GF-D8 (cell line): Measurements from ENCODE around the gene SLC9A4.
"Not testable (repeated sequence)": the region's sequence is repeated elsewhere in the genome, so short reads cannot be mapped to it uniquely, and the experiment has no call there.

Experiments
- DNase-seq: peaks from one replicate; lab custom pipeline; 2025; lab: John Stamatoyannopoulos, UW

SLC9A4 gene

GRCh38 chr2:102550151-102550550 is 77.1 kb downstream of the SLC9A4 start:
- DNase-seq, result no peak

DNA sequence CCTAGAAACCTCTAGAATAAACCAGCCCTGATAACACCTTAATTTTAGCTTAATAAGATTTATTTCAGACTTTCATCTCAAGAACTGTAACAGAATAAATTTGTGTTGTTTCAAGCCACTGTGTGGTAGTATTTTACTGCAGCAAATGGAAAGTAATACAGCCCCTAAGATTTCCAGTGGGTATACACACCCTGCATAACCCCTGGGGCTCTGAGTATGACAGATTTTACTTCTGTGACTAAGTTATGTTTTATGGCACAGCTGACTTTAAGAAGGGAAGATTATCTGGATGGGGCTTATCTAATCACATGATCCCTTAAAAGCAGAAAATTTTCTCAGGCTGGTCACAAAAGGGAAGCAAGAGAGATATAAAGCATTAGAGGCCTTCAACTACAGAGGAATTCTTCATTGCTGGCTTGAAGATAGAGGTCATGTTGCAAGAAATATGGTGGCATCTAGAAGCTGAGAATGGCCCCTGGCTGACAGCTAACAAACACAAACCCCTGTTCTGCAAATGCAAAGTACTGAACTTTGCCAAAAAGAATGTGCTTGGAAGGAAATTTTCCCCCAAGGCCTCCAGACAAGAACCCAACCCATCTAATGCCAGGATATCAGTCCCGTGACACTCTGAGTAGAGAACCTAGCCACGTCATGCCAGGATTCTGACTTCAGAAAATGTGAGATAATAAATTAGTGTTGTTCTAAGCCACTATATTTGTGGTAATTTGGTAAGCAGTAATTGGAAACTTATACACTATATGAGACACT is 78.5 kb downstream of the SLC9A4 start:
- no peak for DNase-seq

DNA sequence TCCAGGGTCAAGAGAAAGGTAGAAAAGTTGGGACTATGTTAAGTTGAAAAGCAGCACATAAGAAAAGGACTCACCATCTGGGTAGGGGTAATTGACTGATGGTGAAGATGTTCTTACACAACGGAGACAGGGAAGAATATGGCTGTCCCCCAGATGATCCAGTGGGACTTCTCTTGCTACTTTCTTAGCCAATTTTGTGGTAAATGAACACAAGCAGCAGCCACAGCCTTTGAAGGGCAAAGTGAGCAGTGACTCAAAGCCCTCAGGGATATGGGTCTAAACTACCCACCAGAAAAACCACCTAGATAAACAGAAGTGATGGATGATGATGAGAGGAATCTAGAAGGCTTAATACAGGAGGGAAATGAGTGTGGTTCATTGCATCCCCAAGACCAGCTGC is 80.6 kb downstream of the SLC9A4 start:
- DNase-seq, result no peak

DNA sequence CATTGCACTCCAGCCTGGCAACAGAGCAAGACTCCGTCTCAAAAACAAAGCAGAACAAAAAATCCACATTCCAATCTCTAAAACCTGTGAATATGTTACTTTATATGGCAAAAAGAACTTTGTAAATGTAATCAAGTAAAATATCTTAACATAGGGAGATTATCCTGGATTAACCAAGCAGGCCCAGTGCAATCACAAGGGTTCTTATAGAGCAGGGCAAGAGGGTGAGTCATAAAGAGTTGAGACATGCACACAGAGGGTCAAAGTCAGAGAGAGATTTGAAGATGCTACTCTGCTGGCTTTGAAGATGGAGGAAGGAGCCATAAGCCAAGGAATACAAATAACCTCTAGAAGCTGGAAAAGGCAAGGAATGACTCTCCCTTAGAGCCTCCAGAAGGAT is 85.4 kb downstream of the SLC9A4 start:
- no peak for DNase-seq

DNA sequence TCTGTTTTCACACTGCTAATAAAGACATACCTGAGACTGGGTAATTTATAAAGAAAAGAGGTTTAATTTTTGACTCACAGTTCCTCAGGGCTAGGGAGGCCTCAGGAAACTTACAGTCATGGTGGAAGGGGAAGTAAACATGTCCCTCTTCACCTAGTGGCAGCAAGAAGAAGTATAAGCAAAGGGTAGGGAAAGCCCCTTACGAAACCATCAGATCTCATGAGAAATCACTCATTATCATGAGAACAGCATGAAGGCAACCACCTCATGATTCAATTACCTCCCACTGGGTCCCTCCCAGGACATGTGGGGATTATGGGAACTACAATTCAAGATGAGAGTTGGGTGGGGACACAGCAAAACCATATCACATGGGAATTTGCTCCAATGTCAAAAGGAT is 89.5 kb downstream of the SLC9A4 start:
- not testable (repeated sequence) for DNase-seq

DNA sequence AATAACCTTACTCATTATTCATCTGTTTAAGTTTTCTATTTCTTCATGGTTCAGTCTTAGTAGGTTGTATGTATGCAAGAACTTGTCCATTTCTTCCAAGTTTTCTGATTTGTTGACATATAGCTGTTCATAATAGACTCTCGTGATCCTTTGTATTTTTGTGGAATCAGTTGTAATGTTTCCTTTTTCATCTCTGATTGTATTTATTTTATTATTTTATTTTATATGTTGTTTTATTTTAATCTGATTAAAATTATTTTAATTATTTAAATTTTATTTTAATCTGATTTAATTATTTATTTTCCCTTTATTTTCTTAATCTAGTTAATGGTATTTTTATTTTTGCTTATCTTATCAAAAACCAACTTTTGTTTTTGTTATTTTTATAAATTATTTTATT is 102.9 kb downstream of the SLC9A4 start:
- DNase-seq, result no peak

DNA sequence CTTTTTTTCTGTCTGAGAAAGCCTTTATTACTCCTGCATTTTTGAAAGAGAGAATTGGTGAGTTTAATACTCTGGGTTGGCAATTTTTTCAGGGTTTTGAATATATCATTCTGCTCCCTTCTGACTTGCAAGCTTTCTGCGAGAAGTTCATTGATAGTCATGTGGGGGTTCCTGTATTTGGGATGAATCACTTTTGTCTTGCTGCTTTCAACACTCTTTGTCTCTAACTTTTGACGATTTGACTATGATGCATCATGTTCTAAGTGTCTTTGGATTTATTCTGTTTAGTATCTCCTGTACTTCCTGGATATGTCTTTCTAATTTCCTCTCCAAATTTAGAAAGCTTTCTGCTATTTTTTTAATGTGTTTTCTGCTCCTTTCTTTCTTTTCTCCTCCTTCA is 105.3 kb downstream of the SLC9A4 start:
- DNase-seq, result no peak

- DNase-seq, result no peak
Observed at GRCh38 chr2:102581911-102582310, 108.9 kb downstream of the SLC9A4 start.

DNA sequence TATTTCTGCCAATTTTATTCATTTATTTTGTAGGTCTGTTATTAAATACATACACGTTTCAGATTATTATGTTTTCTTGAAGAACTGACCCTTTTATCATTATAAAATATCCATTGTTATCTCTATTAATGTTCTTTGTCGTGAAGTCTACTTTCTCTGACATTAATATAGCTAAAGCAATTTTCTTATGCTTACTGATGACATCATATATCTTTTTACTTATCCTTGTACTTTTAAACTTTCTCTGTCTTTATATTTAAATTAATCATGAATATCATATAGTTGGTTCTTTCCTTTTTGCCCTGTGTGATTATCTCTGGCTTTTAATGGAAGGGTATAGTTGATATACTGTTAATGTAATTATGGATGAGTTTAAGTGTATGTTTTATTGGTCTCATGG is 109.8 kb downstream of the SLC9A4 start:
- no peak for DNase-seq
